ENCODE measurements around the gene POGZ.
A peak's percentile ranks its signal among the peaks of the same experiment; 100 is the strongest.

POGZ gene, protein sequence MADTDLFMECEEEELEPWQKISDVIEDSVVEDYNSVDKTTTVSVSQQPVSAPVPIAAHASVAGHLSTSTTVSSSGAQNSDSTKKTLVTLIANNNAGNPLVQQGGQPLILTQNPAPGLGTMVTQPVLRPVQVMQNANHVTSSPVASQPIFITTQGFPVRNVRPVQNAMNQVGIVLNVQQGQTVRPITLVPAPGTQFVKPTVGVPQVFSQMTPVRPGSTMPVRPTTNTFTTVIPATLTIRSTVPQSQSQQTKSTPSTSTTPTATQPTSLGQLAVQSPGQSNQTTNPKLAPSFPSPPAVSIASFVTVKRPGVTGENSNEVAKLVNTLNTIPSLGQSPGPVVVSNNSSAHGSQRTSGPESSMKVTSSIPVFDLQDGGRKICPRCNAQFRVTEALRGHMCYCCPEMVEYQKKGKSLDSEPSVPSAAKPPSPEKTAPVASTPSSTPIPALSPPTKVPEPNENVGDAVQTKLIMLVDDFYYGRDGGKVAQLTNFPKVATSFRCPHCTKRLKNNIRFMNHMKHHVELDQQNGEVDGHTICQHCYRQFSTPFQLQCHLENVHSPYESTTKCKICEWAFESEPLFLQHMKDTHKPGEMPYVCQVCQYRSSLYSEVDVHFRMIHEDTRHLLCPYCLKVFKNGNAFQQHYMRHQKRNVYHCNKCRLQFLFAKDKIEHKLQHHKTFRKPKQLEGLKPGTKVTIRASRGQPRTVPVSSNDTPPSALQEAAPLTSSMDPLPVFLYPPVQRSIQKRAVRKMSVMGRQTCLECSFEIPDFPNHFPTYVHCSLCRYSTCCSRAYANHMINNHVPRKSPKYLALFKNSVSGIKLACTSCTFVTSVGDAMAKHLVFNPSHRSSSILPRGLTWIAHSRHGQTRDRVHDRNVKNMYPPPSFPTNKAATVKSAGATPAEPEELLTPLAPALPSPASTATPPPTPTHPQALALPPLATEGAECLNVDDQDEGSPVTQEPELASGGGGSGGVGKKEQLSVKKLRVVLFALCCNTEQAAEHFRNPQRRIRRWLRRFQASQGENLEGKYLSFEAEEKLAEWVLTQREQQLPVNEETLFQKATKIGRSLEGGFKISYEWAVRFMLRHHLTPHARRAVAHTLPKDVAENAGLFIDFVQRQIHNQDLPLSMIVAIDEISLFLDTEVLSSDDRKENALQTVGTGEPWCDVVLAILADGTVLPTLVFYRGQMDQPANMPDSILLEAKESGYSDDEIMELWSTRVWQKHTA (N-terminal part only)

DNA sequence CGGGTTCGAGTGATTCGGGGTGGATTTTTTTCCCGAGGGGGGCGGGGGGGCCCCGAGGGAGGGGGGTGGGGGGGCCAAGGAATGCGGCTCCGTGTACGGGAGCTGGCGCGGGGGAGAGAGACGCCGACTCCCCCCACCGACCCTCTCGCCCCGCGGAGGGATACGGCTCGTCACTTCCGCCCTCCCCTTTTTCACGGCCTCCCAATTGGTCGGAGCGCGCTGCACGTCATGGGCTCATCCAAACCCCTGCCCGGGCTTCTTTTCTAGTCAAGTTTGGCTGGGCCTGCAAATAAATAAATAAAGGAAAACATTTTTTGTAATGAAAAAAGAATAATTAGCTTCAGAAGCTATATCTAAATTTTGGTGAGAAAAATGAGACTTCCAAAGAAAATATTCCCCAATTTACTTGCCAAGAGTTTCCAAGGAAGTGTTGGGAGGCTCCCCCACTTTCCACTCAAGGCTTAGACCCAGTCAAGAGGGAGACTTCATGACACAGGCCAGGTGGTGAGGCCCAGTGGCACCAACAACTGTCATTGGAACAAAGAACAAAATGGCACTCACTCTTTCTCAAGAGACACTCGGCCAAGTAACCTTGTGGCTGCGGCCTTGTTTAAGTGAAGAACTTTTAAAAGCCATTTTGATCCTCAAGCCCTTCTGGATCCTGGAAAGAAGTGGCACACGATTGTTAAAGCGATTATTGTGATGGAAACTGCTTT, at the start of gene POGZ:
Gene POGZ, minus strand, starts transcription at position 164 of the 716 bp plus-strand sequence. CDS start 17,290 bp downstream, outside the sequence.
- DNase-seq = peak; percentile 92 to 93

GRCh38 chr1:151508833-151509232, 49.5 kb upstream of the POGZ start:
- no peak for DNase-seq

DNA sequence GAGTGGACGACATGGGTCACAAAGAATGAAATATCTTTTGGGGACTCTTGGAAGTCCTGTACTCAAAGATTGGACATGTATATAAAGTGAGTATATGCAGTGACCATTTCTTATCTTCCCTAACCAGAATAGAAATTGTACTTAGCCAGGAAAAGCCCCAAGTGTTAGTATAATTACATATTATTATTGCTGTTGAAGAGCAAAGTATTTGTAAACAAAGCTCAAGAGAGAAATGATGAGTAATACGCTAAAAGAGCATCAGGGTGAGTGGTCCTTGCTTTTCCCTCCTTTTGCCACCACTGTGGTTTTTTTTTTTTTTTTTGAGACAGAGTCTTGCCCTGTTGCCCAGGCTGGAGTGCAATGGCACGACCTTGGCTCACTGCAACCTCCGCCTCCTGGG, 45.5 kb upstream of the POGZ start:
- DNase-seq = no peak

DNA sequence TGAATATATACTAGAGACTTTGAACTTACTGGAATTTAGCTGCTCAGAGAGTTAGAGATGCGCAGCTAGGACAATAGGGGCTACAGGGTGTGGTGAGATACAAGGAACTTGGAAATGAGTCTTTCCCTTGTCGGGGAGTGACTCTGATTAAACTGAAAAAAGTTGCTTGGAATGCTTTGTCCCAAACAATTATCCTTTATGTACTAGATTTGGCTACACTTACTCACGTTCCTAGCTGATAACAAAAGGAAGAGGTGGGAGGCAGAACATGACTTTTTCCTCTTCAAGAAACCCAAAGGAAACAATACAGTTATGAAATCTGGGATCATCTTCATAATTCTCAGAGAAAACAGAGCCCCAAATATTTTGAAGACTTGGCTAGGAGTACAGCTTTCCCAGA, 45.0 kb upstream of the POGZ start:
- no peak for DNase-seq

DNA sequence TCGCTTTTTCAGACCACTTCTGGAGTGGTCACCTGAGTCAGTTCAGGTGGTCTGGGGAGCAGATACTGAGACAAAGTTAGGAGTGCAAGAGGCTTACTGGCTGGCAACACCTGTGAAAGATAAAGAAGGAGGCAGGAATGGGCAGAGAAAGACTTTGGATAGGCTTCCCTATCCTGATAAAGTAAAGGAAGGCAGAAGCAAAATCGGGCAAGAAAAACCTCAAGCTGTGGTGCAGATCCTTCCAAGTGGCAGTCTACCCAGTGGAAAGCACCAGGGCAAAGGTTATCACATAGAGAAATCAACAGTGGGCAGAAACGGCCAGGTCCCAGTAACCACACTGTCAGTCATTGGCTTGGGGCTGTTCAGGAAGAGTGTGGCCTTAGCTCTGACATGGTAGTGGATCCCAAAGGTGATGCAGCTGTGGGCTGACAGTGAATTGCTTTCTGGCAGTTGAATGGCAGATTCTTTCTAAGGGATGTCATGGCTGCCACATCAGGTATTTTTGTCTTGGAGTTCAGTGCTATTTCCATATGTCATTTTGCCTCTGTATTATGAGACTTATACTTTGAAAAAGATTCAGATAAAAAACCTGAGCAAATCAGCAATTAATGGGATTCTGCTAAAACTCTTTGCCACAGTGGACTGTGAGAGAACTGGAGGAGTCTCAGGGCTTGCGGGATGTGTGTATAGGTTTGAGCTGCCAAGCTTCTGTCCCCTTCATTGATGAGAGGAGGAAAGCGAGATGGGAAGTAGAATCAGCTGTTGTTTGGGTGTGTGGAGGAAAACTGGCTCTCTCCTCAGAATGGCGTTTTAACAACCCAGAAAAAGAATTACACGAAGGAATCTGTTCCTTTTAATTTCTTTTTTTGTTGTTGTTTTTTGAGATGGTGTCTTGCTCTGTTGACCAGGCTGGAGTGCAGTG, 43.8 kb upstream of the POGZ start:
- DNase-seq = no peak

DNA sequence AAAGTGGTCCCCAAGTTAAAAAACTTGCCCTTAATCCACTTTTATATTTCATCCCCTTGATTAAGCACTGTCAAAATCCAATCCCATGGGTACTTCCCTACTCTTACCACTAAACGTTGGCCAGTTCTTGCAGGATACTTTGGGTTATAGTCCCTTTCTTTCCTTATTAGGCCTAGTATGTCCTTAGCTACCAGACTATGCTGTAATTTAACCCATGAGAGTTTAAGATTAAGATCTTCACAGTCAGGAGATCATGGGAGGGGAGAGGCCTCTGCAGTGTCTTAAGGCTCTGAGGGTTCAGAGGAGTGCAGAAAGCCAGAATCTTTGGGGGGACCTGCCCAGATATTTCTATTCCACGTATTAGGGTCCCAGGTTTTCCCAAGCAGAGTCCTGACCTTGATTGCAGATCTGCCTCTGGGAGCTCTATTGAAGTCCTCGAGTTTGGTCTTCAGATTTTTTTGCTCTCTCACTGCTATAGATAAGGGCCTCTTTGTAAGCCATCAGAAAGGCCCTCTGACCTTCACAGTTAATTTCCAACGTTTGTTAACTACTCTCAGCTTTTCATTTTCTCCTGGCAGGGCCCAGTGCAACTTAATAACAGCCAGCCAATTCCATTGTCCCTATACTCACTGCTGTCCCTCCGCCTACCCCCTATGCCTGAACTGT, 42.9 kb upstream of the POGZ start:
- no peak for DNase-seq

- no peak for DNase-seq
Observed at GRCh38 chr1:151501474-151501873, 42.2 kb upstream of the POGZ start.

DNA sequence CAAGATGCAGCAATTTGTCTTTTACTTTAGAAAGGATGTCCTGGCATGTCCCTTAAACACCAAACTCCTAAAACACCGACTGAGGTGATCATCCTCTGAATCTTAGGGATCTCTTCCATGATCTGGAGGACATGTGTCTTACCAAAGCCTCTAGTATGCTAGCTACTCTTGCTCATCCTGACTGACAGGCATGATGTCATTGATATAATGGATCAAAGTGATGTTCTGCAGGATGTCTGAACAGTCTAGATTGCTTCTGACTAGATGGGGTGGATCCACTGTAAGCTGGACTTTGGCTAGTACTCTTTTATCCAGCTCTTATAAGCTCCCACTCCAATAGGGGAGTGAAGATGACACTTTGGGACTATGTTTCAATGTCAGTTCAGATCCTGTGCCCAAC, 40.6 kb upstream of the POGZ start:
- no peak for DNase-seq

DNA sequence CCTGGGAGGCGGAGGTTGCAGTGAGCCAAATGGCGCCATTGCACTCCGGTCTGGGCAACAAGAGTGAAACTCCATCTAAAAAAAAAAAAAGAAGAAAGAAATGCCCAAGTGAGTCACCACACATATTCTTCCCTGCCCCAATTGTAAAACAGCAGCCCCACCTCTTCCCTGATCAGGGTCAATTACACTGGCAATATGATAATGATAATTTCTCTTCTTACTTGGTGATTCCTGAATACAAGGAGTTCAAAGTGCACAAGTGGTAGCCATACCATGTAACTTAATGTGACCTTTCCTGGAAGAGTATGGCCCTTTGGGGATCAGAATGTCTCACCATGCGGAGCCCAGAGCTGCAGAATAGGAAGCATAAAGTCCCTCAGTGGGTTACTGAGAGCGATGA, 40.1 kb upstream of the POGZ start:
- DNase-seq = no peak

DNA sequence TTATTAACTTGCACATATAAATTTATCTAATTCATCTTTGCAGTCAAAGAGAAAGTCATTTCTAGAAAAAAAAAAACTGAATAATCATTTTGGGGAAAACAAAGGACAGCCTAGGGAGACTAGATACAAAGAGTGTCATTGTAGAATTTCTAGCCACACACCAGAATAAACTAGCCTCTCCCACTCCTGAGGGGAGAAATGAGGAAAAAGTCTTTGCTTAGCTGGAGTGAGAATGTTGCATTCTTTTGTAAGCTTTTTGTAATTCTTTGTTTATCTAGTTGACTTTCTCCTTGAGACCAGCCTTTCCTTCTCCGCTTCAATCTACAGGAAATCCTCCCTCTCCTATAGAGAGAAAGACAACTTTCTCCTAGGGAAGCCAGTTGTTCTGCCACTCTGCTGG, 36.0 kb upstream of the POGZ start:
- DNase-seq = no peak

DNA sequence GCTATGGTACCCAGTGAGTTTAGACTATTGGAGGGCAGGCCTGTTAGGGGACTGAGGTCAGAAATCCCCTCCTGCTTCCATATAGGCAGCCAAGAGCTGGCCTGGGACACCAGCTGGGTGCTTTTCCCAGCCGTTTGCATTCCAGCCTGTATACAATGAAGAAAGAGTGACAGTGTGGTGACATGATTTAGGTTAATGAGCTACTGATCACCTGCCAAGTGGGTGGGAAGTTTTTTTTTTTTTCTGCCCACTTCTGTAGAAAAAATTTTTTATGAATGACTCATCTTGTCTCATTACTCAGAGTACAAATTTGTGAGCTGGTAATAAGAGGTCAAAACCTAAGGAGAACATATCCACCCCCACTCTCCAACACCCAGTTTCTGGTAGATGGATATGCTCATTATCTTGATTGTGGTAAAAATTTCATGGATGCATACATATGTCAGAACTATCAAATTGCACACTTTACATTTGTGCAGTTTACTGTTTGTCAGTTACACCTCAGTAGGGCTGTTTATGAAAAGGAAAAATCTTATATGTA, 35.5 kb upstream of the POGZ start:
- DNase-seq = no peak

DNA sequence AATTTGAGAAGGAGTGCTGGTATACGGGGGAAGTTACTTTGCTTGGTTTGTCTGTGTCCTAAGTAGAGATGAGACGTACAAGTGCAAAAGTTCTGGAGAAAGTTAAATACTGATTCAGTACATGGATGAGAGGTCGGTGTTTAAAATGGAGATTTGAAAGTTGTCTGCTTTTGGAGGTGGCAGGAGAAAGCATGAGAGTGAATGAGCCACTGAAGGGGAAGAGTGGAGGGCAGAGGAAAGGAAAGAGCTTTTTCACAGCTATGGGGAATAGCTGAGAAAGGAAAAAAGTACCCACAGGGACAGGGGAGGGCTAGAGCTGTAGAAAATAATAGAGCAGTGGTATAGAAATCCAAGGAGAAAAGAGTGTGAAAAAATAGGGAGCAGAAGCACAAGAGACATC, 33.7 kb upstream of the POGZ start:
- DNase-seq = no peak

- DNase-seq = no peak
Observed at GRCh38 chr1:151492120-151492519, 32.8 kb upstream of the POGZ start.

- no peak for DNase-seq
Observed at GRCh38 chr1:151491641-151492040, 32.3 kb upstream of the POGZ start.

- DNase-seq = no peak
Observed at GRCh38 chr1:151486557-151486956, 27.3 kb upstream of the POGZ start.

- no peak for DNase-seq
Observed at GRCh38 chr1:151485685-151486255, 26.5 kb upstream of the POGZ start.

DNA sequence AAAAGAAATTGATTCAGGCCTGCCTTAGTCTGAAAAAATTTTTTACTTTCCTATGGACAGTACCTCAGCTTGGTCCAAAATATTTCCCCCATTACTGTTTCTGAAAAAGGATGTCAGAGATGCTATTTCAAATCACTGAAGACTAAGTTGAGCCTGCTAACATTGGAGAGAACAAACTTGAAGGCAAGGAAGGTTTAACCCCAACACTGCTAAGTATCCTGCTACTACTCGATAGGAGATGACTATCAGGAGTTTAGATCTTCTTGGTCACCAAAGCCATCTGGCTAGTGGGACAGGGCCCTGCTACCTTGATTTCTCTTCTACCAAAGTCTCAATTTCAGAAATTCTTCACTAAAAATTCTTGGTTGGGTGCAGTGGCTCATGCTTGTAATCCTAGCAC, 22.7 kb upstream of the POGZ start:
- no peak for DNase-seq

GRCh38 chr1:151479462-151479861, 20.2 kb upstream of the POGZ start:
- DNase-seq = no peak

GRCh38 chr1:151478923-151479322, 19.6 kb upstream of the POGZ start:
- DNase-seq = no peak

DNA sequence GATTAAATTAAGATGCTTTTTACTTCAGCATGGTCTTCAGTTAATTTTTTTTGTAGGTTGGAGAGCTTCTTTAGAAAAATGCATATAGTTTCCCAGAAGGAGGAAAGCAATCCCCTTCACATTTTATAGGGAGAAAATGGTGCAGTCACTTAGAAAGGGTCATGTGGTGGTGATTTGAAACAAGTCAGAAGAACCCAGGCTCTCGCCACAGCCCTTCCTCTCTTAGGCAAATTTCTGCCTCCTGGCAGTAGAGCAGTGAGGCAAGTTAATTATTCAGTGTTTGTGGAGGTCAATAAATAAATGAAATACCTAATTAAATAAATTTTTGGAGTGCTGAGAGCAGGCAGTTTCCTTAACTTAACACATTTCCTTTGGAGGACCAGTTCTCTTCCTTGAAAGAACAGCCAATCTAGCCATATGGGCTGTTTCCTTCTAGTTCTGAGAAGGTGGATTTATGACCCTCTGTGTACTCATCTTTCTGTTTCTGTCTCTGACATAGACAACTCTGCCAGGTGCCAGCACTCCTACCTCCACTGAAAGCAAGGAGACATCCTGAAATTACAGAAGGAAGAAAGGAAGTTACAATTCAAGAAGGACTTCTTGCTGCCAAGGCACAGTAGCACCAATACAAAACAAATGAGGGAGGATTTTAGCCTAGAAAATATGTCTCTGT, 19.0 kb upstream of the POGZ start:
- DNase-seq = no peak
